NCI-H2171 (cell line): ENCODE measurements around the gene ZNF674.
"Not testable (repeated sequence)": the region's sequence is repeated elsewhere in the genome, so short reads cannot be mapped to it uniquely, and the experiment has no call there.

Experiments
- DNase-seq: peaks from one replicate; lab custom pipeline; 2025; lab: John Stamatoyannopoulos, UW

ZNF674 gene

DNA sequence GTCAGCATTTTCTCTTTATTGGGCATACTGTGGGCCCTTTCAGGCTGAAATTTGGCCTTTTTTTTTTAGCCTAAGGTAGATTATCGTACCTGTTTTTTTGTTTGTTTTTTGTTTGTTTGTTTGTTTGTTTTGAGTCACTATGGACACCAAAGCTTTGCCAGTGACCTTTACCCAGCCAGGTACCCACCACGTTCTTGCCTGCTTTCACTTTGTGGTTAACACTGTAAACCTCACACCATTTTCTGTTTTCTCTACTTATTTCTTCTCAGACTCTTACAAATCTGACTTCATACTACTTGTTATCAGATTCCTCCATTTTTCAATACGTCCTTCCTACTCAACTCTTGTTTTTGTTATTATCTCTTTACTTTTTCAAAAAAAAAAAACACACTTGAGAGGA lies 81.5 kb downstream of the ZNF674 start:
- no peak for DNase-seq

DNA sequence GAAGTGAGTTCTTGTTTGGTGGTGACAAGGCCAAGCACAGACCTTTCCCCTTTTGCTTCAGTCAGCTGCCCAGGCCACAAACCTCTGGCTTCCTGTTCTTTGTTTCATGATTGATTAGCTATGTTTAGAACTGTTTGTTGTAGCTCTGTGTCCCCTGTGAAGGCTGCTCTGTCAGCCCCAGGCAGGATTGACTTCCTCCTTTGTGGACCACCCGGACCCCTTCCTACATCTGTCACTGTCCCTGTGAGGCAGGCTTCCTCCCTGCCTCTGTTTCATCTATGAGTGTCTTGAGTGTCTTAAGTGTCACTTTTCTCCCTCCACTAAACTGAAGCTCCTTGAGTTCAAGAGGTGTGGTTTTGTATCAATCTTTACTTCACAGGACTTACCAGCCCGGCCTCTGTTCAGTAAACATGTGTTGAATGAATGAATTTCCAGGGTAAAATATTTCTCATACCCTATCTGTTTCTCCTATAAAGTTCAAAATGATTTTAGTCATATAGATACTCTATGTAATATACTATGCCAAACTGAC lies 83.5 kb downstream of the ZNF674 start:
- no peak for DNase-seq

DNA sequence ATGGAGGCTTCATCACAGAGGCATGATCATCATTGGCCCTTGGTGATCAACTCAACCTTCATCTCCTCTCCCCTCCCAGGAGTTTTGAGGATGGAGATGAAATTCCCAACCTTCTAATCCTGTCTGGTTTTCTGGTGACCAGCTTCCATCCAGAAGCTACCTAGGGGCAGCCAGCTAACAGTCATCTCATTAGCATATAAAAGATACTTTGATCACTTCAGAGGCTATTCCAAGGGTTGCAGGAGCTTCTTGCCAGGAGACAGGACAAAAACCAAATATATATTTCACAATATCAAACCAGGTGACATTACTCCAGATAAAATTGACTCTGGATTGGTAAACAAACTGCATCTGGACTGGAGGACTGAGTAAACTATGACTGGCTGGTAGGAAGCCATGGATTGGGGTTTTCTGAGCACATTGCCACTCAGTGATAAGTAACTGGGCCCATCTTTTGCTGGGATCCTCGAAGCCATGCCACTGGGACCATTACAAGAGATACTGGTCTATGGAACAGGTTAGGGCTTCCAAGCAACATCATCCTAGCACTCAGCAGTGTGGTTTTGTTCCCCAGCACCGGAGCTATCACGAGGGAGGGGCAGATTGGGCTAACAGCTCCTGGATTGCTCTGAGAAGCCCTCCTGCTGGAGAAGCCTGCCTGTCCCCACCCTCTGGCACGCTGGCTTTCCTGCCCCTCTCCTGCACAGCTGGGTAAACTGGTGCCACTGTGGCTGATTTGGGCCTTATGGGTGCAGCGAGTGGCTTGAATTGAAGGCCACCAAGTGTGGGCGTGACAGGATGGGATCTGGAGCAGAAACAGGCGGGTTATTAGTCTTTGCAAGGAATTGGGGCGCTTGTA lies 84.2 kb downstream of the ZNF674 start:
- not testable (repeated sequence) for DNase-seq

DNA sequence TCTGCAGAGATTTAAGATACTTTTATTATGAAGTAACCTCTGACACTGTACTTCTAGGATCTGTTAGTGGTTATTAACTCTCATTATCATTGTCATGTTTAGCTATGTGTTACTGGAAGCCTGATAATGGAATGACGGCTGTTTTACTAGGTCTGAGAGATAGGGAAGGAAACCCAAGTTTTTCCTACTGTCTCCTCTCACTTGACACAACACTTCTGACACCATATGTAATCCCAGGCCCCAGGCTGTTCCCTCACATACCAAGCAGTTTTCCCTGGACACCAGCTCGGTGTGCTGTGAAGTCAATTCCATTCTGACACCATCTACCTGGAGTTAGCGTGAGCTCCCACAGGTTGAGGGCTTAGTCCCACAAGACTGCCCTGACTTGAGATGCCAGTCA lies 85.6 kb downstream of the ZNF674 start:
- no peak for DNase-seq

DNA sequence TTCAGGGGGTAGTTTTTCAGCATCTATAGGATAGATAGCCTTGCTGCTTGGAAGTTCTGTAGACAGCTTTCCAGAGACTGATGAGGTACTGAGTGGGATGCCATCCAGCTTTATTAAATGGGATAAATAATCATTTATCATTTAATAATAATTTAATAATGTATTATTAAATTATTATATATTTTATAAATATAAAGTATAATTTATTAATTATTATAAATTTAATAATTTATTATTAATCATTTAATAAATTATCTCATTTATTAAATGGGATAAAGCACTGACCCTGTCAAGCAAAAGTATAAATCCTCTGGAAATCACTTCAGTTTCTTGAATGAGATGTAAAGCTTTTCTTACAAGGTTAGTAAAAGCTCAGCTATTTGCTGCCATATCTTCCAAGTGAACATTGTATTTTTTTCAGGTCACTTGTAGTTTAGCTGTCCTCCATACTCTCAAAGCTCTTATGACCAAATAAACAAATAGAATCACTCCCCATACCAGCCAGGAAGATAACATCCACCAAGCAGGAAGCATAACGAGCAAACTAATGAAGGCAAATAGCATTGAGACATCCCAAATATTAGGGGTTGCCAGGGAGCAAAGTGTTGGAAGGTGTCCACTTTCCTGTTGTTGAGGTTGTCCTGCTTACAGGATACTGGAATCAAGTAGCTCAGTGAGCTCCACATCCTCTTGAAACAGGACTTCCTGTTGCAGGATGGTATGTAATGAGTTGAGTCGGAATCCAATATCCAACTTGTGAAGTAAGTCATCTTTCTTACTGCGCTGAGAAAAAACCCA lies 88.9 kb downstream of the ZNF674 start:
- no peak for DNase-seq
